Measurements from ENCODE around the gene ITGB5. TPM values are rescaled to one million over a fixed set of nuclear protein-coding genes. Genes with fewer than 3 reads are reported as not detected.

Gene ITGB5
- total RNA-seq, 1 experiment from 2014 or later: 132 TPM

- ChIA-PET CTCF (no interaction called here), POLR2A (no interaction called here)
- H3K4me1 Mint-ChIP-seq (ENCODE audit: low read depth, unreplicated experiment): no peaks in the 10 kb centered on the region
Observed at GRCh38 chr3:124859025-124859424, 28.1 kb downstream of the ITGB5 start.

GRCh38 chr3:124858275-124858674, 28.9 kb downstream of the ITGB5 start:
- BruUV-seq (replicated peaks): no TSS peak
- DNase-seq: no peak
- Histone ChIP-seq H3K4me1 (no peaks in the 10 kb centered on the region), H3K9me3 (no peaks in the 10 kb centered on the region), H3K4me3 (ENCODE audit: low read depth, low read length) (no peak overlapping the region), H3K27me3 (replicated peaks; ENCODE audit: control insufficient read depth, insufficient read depth, low read length) (no peaks in the 10 kb centered on the region), H3K36me3 (ENCODE audit: control insufficient read depth, insufficient read depth, low read length) (no peaks in the 10 kb centered on the region)
- Mint-ChIP-seq H3K9me3 (ENCODE audit: unreplicated experiment) (no peaks in the 10 kb centered on the region), H3K27ac (ENCODE audit: unreplicated experiment) (no peak overlapping the region), H3K4me3 (ENCODE audit: unreplicated experiment) (no peak overlapping the region), H3K27me3 (ENCODE audit: insufficient read depth, unreplicated experiment) (no peaks in the 10 kb centered on the region), H3K4me1 (ENCODE audit: low read depth, unreplicated experiment) (no peaks in the 10 kb centered on the region), H3K36me3 (ENCODE audit: insufficient read depth, unreplicated experiment) (peaks cover 16% of the 10 kb centered on the region)
- TF ChIP-seq CTCF (IDR thresholded peaks at IDR 0.05; ENCODE audit: insufficient read depth in 1 of 2, low read depth in 1 of 2, low read length in 1 of 2, severe bottlenecking in 1 of 2, unreplicated experiment in 1 of 2): no peak
- POLR2A ChIA-PET: no interaction called here
- CTCF ChIA-PET: no interaction called here
- intact Hi-C loops (cut with micrococcal nuclease; ENCODE audit: unreplicated experiment): no loop called here

More at GRCh38 chr3:124859025-124859424, 28.1 kb downstream of the ITGB5 start:
- H3K36me3 Mint-ChIP-seq (ENCODE audit: insufficient read depth, unreplicated experiment): peaks cover 16% of the 10 kb centered on the region
- no peaks in the 10 kb centered on the region for H3K27me3 Mint-ChIP-seq (ENCODE audit: insufficient read depth, unreplicated experiment)
- Histone ChIP-seq H3K4me3 (ENCODE audit: low read depth, low read length) (no peak overlapping the region), H3K27me3 (replicated peaks; ENCODE audit: control insufficient read depth, insufficient read depth, low read length) (no peaks in the 10 kb centered on the region), H3K9me3 (no peaks in the 10 kb centered on the region), H3K36me3 (ENCODE audit: control insufficient read depth, insufficient read depth, low read length) (no peaks in the 10 kb centered on the region), H3K4me1 (no peaks in the 10 kb centered on the region)
- DNase-seq: no peak
- BruUV-seq (replicated peaks): no TSS peak
- TF ChIP-seq CTCF (IDR thresholded peaks at IDR 0.05; ENCODE audit: insufficient read depth in 1 of 2, low read depth in 1 of 2, low read length in 1 of 2, severe bottlenecking in 1 of 2, unreplicated experiment in 1 of 2): no peak
- intact Hi-C loops (cut with micrococcal nuclease; ENCODE audit: unreplicated experiment): no loop called here
- no peaks in the 10 kb centered on the region for H3K9me3 Mint-ChIP-seq (ENCODE audit: unreplicated experiment)
- H3K27ac Mint-ChIP-seq (ENCODE audit: unreplicated experiment): no peak overlapping the region
- H3K4me3 Mint-ChIP-seq (ENCODE audit: unreplicated experiment): no peak overlapping the region

GRCh38 chr3:124856677-124857076, 30.5 kb downstream of the ITGB5 start:
- no peak overlapping the region for H3K4me3 Mint-ChIP-seq (ENCODE audit: unreplicated experiment)

More at GRCh38 chr3:124856677-124857076, 30.5 kb downstream of the ITGB5 start:
- Histone ChIP-seq H3K27me3 (replicated peaks; ENCODE audit: control insufficient read depth, insufficient read depth, low read length) (no peaks in the 10 kb centered on the region), H3K36me3 (ENCODE audit: control insufficient read depth, insufficient read depth, low read length) (no peaks in the 10 kb centered on the region), H3K4me1 (no peaks in the 10 kb centered on the region), H3K9me3 (no peaks in the 10 kb centered on the region), H3K4me3 (ENCODE audit: low read depth, low read length) (no peak overlapping the region)
- BruUV-seq (replicated peaks): no TSS peak
- ChIA-PET POLR2A (no interaction called here), CTCF (no interaction called here)
- Mint-ChIP-seq H3K9me3 (ENCODE audit: unreplicated experiment) (no peaks in the 10 kb centered on the region), H3K4me1 (ENCODE audit: low read depth, unreplicated experiment) (no peaks in the 10 kb centered on the region), H3K27ac (ENCODE audit: unreplicated experiment) (no peak overlapping the region), H3K27me3 (ENCODE audit: insufficient read depth, unreplicated experiment) (no peaks in the 10 kb centered on the region), H3K36me3 (ENCODE audit: insufficient read depth, unreplicated experiment) (peaks cover 16% of the 10 kb centered on the region)
- intact Hi-C loops (cut with micrococcal nuclease; ENCODE audit: unreplicated experiment): no loop called here
- TF ChIP-seq CTCF (IDR thresholded peaks at IDR 0.05; ENCODE audit: insufficient read depth in 1 of 2, low read depth in 1 of 2, low read length in 1 of 2, severe bottlenecking in 1 of 2, unreplicated experiment in 1 of 2): no peak
- DNase-seq: no peak

Data from Caco-2 (cell line).